GM13977 (cell line): ENCODE results near the gene ADAM15.

Experiments
- DNase-seq: peaks from one replicate; pipeline ENCODE4 v3.0.0; 2012; ENCODE audit warnings: low spot score
- CTCF ChIP-seq: IDR thresholded peaks from 2 replicates; pipeline ENCODE4 v1.5.1; 2012; ENCODE audit warnings: mild to moderate bottlenecking, control low read depth; ENCODE audit not compliant: insufficient read depth; ENCODE audit errors: extremely low read depth, missing control alignments
- in situ Hi-C: fragments of 300-500 bp; cut with MboI; formaldehyde crosslinking; loops from one replicate; pipeline ENCODE4 v1.12.0; 2022; ENCODE audit warnings: low sequenced_read_pairs, low pct_unique_long_range_greater_than_20kb, mixed read lengths, inconsistent platforms; ENCODE audit not compliant: unreplicated experiment

Gene ADAM15

GRCh38 chr1:155083052-155083541, 32.0 kb downstream of the ADAM15 start:
- DNase-seq, result no peak
- in situ Hi-C loops, result no loop called here
- no peak for TF ChIP-seq CTCF

GRCh38 chr1:155083865-155084721, 33.0 kb downstream of the ADAM15 start:
- in situ Hi-C loops, result no loop called here
- TF ChIP-seq CTCF, result peak; percentile 31
- DNase-seq, result no peak

GRCh38 chr1:155084722-155085503, 33.8 kb downstream of the ADAM15 start:
- peak; percentile 96 for TF ChIP-seq CTCF
- peak; percentile 97 for DNase-seq
- in situ Hi-C loops, result no loop called here

- no peak for DNase-seq
- no peak for TF ChIP-seq CTCF
- in situ Hi-C loops, result no loop called here
Observed at GRCh38 chr1:155085504-155086127, 34.5 kb downstream of the ADAM15 start.

- TF ChIP-seq CTCF, result peak; percentile 99
- peak; percentile 88 for DNase-seq
- in situ Hi-C loops, result no loop called here
Observed at GRCh38 chr1:155086128-155086741, 35.1 kb downstream of the ADAM15 start.
